GM12891 (cell line): Measurements from ENCODE around the gene GATA6.

Experiments
- PAX5 ChIP-seq: IDR thresholded peaks from 2 replicates; pipeline ENCODE4 v1.6.1; 2011; ENCODE audit warnings: low read length, moderate library complexity, mild to moderate bottlenecking; ENCODE audit not compliant: insufficient read depth, severe bottlenecking
- POLR2A ChIP-seq: IDR thresholded peaks from 2 replicates; pipeline ENCODE4 v1.6.1; 2011; ENCODE audit warnings: low read depth, low read length, control low read depth
- POLR2AphosphoS5 ChIP-seq: IDR thresholded peaks from 2 replicates; pipeline ENCODE4 v1.6.1; 2011; ENCODE audit warnings: low read depth, low read length, control low read depth
- TAF1 ChIP-seq: IDR thresholded peaks from 2 replicates; pipeline ENCODE4 v1.6.1; 2011; ENCODE audit warnings: low read depth, low read length, control low read depth

GRCh38 chr18:22230471-22230945, 61.1 kb downstream of the GATA6 start:
- TF ChIP-seq POLR2AphosphoS5 (no peak), POLR2A (no peak), TAF1 (no peak), PAX5 (no peak)
